A673 (cell line): ENCODE measurements around the gene GRB14.

Source experiments
- CTCF ChIP-seq: fragments of 300-800, 200-600 bp; sonication (generic); conservative IDR thresholded peaks from 2 replicates; pipeline ENCODE4 v1.5.1; 2017; ENCODE audit warnings: low read depth, mild to moderate bottlenecking, antibody characterized with exemption, low read length, moderate library complexity, mixed read lengths
- EZH2 ChIP-seq: fragments of 200-600 bp; sonication (generic); IDR thresholded peaks from 2 replicates; pipeline ENCODE4 v1.6.1; 2017; ENCODE audit warnings: borderline replicate concordance, low read depth, mild to moderate bottlenecking, mixed read lengths, antibody characterized with exemption, low read length; ENCODE audit not compliant: poor library complexity, severe bottlenecking

DNA sequence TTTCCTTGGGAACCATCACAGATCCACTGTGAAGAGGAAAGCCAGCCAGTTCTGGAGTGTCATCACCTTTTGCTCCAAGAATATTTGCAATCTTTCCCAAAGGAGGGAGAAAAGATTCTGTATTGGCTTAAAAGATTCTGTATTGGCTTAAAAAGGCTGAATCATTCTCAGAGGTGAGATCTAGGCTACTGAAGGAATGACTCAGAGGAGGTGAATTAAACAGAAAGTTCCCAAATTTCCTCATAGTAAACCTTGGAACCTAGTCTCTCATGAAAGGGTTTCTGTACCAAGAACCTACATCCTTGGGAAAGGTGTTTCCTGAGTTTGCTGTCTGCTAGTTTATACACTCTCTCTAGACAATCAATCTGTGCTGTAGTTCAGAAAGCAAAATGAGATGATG is 34.1 kb upstream of the GRB14 start:
- no peak for TF ChIP-seq CTCF
- no peak for TF ChIP-seq EZH2
